GM19351 (cell line): ENCODE measurements around the gene SLAMF9.
A peak's percentile ranks its signal among the peaks of the same experiment; 100 is the strongest.

Source experiments
- ATAC-seq: cut with Tn5 transposase; IDR thresholded peaks from one replicate; pipeline ENCODE4 v1.9.1; 2021; ENCODE audit warnings: mild to moderate bottlenecking, moderate library complexity; ENCODE audit not compliant: unreplicated experiment

The SLAMF9 gene

DNA sequence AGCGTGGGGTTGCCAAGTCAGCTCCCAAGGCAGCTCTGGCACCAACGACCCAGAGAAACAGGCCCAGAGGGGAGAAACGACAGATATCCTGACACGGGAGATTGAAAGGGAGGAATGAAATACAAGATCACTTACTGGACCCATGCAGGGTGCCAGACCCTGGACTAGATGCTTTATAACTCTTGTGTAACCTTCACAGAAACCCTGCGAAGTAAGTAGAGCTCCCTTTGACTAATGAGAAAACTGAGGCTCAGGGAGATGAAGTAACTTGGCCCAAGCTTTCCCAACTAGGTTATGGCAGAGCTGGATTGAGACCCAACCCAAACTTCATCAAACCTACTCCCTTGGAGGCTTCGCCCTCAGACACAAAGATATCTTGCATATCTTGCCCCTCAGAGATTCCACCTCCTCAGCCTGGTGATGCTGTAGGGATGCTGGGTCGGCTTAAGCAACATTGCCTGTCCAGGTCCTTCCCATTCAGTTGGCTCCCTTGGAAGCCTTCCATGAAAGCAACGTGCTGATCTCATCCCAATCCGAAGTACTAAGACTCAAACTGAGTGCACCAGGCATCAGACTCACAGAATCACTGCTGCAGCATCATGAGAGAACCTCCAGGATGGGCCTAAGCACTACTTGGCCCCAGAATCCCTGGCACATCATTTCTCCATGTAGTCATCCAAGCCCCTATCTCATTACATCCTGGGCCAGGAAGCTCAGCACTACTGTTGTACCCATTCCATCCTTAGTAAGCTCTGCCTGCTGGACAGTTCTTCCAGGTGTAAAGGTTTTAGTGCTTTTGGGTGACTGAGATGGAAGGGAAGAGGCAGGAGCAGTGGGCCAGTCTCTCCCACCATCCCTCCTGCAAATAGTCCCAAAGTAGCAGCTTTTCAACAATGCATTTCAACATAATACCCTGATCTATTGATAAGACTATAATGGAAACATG, 7.5 kb downstream of the SLAMF9 start:
- no peak for ATAC-seq

DNA sequence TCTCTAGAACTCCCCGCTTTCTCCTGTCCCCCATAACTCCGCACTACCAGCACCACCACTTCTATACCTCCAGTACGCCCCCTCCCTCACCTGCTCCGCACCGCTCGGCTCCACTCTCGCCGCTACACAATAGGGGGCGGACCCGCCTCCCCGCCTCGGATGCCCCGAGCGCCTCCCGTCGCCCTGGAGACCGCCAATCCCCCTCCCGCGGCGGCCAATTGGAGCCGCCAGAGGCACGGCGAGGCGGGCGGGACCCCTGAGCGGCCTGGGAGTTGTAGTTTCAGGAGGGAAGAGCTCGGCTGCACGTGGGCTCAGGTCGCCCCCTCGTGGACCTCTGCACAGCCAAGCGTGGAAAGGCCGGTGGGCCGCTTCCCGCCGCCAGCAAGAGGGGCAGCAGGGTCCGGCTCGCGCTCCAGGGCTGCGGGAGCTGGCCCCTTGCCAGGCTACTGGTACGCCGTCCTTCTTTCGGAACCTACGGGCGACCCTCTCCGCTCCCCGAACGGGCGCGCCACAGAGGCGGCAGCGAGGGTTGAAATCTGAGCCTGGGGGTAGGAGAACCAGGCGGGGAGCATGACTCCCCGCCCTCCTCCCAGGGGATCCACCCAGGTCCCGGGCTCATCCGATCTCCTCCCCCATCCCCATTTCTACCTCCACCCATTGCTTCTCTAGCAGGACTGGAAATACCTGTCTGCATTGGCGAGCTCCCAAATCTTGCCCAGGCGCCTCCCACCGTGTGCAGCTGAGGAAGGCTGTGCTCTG, 8.4 kb downstream of the SLAMF9 start, which contains the start of gene IGSF9:
Gene IGSF9, minus strand, starts transcription at position 131 of the 759 bp plus-strand sequence. CDS start 2,159 bp downstream, outside the sequence.
- ATAC-seq, result peak; percentile 81

DNA sequence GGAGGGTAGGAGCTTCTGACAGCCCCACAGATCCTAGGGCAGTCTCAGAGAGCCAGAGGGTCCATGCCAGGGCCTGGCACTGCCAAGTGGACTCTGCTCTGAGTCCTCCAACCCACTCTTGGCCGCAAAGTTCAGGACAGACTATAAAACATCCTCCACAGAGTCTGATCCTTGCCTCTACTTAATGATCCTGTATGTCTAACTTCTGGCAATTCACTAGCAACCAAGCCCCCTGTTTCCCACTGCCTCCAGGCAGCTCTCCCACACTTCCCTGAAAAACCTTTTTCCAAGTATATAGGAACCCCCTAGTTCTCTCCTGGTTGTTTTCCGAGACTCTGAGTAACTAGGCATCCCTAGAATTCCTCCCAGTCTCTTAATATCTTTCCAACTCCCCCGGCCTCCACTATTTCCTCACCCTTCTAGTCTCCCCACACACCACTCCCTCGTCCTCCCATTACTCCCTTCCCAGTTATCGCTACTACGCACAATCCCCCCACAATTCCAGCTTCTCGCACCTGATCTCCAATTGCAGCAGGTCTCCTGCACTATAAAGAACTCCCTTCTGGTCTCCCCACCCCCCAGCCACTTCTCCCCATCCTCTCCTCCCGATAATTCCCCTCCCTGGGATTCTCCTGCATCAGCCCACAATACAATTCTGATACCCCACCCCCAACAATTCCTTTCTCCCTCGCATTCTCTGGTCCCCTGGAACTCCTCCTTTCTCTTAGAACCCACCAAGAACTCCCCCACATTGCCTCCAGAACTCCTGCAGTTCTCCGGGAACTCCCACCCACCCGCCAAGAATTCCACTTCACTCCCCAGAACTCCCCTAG, 9.2 kb downstream of the SLAMF9 start:
- ATAC-seq, result no peak

DNA sequence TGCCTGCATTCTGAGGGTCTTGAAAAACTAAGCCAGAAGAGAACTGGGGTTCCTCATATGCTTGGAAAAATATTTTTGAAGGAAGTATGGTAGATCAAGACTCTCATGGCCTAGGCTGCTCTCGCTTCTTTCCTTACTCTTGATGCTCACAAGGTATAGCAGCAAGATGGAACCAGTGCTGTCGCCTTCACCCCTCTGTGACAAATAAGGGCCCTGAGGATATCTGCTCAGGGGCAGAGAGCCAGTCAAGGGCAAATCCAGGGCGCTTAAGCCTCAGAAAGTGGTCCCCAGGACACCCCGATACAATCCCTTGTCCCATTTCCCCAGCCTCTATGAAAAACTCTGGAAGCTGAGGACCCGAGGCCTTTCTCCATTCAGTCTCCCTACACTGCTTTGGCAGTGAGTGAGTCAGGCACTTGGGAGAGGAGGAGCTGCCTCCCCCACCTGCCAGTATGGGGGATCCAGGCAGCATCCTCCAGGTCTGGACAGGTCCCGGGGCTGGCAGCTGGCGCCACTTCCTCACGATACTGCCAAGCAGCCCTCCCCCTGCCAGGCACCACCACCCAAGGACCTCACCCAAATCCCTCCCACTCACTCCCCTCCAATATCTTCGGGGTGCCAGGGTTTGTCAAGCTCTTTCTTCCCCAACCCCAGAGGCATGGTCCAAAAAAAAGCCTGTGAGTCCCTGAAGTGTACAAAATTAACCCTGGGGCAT, 10.0 kb downstream of the SLAMF9 start:
- ATAC-seq, result no peak

DNA sequence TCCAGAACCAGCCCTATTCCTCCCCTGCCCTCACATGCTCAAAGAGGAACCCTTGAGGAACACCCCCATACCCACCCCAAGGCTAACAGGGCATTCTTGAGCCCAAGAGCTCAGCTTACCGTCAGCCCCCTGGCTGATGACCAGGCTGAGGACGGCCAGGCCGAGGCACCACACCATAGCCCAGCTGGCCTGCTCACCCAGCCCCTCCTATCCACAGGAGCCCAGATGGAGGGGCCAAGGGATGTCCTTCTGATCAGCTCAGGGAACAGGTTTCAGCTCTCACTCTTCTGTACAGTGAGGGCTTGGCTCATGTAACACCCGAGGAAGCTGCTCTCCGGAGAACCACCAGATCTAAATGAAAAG, 10.8 kb downstream of the SLAMF9 start:
- ATAC-seq, result no peak

DNA sequence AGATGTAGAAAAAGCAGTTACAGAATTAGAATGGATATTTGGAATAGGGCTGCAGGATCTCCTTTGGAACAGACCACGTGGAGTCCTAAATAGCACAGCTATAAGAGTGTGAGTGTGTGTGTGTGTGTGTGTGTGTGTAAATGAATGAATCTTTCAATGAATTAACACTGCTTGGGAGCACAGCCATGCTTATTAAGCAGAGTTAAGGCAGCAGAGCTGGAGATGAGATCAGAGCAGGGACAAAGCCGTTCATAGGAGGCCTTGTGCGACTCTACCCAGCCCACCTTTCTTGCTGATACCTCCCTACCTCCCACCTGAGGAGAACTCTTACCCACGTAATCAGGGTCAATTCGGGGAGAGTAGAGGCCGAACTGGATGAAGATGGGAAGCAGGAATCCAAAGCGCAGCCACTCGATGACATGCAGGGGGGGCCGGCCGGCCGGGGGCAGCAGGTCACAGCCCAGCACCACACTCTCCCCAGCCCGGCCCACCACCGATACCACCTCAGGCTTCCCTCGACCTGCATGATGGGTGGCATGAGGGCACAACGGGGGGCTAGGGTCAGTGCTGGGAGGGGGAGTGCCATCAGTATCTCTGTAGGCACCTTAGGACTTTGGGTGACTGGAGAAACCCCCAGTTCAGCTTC, 11.3 kb downstream of the SLAMF9 start:
- no peak for ATAC-seq

DNA sequence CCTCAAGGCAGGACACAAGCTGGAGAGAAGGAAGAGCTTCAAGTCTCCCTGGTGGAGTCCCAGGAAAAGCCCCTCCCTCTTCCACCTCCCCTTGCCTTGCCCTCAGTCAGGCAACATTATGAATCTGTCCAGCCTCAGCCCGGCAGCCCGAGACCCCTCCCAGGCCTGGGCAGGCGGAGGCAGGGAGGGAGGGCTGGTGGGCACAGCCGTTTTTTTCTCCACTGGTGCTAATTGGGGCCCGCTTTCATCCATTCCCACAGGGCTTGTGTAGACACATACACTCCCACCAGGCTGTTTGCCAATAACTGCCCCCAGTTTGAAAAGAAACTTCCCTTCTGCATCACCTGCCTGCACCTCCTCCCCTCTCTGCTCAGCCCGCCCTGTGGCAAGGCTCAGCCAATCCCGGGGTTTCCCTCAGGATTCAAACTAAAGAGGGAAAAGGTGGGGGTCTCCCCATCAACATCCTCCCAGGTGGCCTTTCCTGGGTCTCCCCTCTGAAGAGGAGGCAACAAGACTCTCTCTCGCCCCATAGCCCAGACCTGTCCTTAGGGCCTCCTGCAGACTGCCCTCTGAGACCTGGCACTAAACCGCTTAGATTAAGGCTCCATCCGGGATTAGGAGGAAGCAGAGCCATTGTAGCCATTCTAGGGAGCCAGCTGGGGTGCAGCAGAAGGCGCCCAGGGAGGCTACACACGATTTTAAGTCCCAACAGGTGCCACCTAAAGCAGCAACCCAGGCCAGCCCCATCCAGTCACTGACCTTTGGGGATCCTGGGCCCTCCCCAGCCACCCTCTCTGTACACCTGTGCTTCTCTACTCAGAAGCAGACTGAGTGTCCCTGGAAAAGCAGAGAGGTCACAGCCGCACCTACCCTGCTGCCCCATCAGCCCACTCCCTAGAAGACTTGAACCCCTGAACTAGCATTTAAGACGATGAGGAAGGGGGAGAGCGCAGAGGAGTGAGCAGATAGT, 12.2 kb downstream of the SLAMF9 start:
- no peak for ATAC-seq

DNA sequence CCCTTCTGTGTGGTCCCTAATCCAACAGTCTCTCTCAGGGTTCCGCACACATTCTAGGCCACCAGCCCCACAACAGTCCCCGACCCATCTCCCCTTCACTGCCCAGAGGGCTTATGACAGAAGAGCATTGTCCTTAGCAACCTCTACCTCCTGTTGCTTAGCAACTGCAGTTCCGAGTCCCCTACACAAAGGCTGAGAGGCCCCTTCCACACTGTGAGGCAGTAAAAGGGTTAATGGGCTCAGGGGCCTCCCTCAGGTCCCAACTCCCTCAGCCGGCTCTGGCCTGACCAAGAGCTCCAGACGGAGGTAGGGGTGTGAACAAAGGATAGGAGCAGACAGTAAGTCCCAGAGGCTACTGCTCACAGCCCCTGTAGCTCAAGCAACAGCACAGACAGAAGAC, 12.9 kb downstream of the SLAMF9 start:
- no peak for ATAC-seq

DNA sequence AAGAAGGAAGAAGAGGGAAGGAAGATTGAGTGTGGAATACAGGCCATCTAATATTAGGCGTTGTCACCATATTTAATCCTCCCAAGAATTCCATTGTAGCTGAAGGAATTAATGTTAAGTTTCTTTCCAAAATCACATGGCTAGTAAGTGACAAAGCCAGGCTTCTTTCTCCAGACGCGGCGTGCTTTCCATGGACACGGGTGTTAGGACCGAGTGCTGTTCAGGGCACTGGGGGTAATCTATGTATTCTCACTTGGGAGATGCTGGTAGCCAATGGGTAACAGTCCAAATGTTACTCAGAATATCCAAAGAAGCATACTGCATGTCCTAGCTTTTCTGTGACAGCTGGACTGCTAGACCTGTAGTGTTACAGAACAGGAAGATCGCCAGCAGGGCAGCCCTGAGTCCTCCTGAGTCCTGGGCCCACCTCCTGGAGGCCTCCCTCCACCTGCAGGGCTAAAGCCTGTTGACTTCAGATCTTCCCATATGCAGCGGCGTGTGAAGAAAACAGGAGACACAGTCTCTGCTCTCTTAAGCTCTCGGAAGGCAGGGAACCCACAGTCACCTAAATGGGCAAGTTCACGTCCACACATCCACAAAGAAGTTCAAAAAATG, 13.9 kb downstream of the SLAMF9 start:
- no peak for ATAC-seq

DNA sequence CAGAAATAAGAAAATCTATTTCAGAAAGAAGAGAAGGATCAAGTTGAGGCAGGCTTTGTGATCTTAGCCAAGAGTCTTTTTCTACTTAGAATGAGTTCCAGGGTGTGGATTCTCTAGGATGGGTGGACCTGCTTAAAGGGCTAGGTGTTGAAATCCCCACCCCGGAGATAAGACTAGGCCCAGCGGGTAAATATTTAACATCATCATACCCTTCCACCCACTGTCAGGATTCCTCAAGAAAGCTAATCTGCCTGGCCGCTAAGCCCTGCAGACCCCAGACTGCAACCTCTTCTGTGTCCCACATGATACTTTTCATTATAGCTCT, 14.4 kb downstream of the SLAMF9 start:
- no peak for ATAC-seq

DNA sequence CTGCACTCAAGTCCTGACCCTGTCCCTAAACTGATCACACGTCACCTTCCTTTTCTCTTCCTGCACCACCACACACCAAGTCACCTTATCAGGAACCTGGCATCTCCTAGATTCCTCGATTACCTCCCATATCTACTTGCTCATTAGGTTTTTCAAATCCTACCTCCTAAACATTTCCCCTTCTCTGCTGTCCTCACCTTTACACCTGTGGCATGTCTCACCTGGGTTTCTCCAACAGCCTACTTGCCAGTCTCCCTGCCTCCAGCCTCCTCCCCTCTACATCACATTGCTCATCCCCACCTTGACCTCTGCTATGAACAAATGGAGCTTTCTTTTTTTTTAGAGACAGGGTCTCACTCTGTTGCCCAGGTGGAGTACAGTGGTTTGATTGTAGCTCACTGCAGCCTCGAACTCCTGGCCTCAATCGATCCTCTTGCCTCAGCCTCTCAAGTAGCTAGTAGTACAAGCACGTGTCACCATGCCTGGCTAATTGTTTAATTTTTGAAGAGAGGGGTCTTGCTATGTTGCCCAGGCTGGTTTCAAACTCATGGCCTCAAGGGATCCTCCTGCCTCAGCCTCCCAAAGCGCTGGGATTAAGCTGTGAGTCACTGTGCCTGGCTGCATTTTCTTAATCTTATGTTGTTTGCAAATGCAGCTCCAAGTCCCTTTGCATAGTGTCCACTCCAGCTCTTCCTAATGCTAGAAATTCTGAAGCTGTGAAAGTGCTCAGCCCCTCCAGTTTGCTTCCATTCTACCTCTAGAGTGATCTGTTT, 14.9 kb downstream of the SLAMF9 start:
- no peak for ATAC-seq

DNA sequence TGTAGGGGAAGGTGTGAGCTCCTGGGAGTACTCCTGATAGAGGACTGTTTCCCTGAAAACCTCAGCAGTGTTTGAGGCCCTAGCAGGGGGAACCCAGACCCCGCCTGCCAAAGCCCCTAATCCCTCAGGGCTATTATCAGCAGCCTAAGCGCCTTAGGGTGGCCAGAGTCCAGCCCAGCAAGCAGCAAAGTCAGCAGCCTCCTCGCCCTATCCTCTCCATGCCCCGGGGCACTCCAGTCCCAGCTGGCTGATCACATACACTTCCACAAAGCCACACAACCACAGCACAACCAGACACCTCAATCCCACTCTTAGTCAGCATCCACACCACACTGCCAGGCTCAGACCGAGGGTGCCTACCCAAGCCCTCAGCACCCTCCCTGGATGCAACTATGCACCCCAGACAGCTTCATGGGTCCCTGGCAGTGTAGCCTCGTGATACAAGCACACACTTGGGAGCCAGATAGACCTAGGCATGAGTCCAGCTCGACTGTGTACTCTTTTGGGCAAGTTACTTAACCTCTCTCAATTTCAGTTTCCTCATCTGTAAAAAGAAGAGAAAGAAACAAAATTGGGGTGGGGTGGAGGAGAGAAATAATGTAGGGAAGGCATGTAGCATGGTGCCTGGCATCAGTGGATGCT, 15.7 kb downstream of the SLAMF9 start:
- ATAC-seq, result no peak

DNA sequence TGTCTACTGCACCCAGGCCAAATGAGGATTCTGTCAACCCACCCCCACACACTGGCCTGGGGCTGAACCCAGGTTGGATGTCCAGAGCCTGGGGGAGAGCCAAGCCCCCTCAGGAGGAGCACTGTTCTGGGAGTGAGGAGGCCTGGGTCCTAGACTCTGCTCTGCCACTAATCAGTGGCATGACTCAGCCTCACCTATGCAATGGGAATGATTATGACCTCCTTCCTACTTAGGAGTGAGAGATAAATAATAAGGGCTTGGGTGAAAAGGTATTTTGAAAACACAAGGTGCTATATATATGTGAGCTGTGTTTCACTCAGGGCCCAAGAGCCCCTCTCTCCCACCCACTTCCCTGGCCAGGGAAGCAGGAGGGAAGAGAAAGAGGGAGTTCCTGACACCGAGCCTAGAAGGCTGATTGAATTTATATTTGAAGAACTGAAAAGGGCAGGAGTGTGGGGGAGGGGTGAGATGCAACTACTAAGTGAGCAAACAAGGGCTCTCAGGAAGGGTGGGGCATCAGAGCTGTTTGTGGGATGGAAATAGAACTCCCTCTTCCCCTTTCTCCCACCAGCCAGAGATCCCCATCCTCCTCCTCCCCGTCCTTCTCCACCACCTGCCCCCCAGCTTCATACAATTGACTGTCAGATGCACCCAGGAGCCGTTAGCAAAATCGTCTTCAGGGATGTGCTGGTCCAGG, 16.8 kb downstream of the SLAMF9 start:
- ATAC-seq, result no peak

DNA sequence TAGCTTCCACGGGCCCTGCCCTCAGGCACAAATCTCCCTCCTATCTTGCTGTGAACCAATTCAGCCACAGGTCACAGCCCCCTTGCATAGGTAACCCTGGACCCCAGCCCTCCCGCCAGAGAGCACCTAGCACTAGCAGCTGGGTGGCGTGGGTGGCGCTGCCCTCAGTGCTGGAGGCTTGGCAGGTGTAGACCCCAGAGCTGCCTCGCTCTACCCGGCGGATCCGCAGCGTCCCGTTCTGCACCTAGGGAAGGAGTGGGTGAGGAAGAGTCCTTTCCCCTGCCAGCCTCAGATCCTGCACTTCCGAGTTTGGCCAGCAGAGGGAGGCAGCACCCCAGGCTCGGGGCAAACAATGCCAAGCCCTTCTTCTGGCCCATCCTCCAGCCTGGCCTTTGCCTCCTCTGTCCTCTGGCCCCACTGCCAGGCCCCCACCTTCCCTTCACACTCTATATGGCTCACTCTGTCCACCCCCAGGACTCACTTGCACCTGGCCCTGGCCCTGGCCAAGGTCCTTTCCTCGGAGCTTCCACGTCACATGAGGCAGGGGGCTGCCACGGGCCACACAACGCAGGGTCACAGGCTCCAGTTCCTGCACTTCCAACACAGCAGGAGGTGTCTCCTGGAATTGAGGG, 17.6 kb downstream of the SLAMF9 start:
- peak; percentile 66 for ATAC-seq

DNA sequence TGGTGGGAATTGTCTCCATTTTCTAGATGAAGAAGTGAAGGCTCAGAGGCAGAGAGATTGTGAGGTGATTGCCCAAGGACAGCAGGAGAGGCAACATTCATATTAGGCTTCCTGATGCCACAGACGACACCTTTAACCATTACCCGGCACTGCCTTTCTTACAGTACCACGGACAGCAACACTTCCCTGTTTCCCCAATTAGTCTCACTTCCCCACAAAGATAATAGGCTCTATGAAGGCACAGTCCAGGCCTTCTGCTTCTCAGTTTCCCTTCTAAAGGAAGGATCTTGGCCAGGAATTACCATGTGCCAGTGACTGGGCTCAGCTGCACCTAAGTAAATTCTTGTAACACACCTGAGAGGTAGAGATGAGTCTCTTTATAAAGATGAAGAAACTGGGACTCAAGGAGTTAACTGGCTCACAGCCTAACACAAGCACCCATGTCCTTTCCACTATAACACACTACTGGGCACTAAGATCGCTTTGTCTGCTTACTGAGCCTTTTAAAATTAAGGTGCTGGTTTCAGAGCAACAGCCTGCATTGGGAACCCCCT, 18.2 kb downstream of the SLAMF9 start:
- ATAC-seq, result no peak

DNA sequence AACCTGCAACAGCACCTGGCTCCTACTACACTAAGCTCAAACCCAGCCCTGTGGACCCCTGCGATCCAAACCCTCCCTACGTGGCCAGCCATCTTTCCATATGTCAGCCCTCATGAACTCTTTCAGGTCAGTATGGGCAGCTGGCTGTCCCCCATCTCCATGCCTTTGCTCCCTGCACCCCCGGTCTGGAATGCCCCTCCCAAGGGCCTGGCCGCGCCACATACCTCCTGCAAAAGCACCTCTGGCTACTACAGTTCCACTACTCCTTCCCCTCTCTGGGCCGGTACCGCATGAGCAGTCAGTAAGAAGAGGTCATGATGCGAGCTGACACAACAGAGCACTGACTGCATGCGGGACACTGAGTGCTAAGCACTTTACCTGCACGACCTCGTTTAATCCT, 18.7 kb downstream of the SLAMF9 start:
- ATAC-seq, result no peak
